ENCODE results near the gene SSTR3. TPM values are rescaled to one million over a fixed set of nuclear protein-coding genes. Genes with fewer than 3 reads are reported as not detected.

The SSTR3 gene
- total and polyA plus RNA-seq, 2 of the 4 experiments (the other 2 are of a cell fraction) = under 0.01 to 0.07 TPM

- POLR2A ChIA-PET (ENCODE audit: unreplicated experiment) = no interaction called here
- Histone ChIP-seq H3K4me1 (ENCODE audit: control insufficient read depth, insufficient read depth, low read length) (peaks cover 17% of the 10 kb centered on the region), H3K56ac (ENCODE audit: extremely low read depth, insufficient read depth, low read length) (no peak overlapping the region), H3K79me1 (ENCODE audit: low read depth in 1 of 2, low read length in 2 of 2) (no peaks in the 10 kb centered on the region), H3K18ac (ENCODE audit: low read depth, low read length) (no peak overlapping the region), H2BK15ac (ENCODE audit: low read depth, low read length) (no peak overlapping the region), H4K5ac (ENCODE audit: low read depth, low read length) (no peak overlapping the region), H3K27me3 (ENCODE audit: control insufficient read depth, insufficient read depth, low read length) (peaks cover 15% of the 10 kb centered on the region), H2AK5ac (ENCODE audit: low read depth, low read length) (no peak overlapping the region), H3K23ac (ENCODE audit: low read depth, low read length) (no peak overlapping the region; the same call in 1 of the 2 replicates), H3K27ac (ENCODE audit: insufficient read depth, low read length) (no peak overlapping the region), H4K20me1 (ENCODE audit: insufficient read depth, low read length) (no peaks in the 10 kb centered on the region), H3K4me3 (ENCODE audit: insufficient read depth, low read depth, low read length) (no peak overlapping the region), H3K9me3 (ENCODE audit: control insufficient read depth, insufficient read depth, low read length) (no peaks in the 10 kb centered on the region), H3K14ac (replicated peaks; ENCODE audit: low read depth, low read length) (no peak overlapping the region), H4K8ac (ENCODE audit: low read depth in 2 of 2, low read length in 2 of 2) (no peak overlapping the region), H3K4me2 (ENCODE audit: low read depth, low read length) (no peak overlapping the region), H4K91ac (ENCODE audit: insufficient read depth, low read depth, low read length) (no peak overlapping the region), H3K9ac (ENCODE audit: low read depth, low read length) (no peak overlapping the region), H3K36me3 (ENCODE audit: control insufficient read depth, insufficient read depth, low read length) (peaks cover 8% of the 10 kb centered on the region; the same call in 1 of the 2 replicates), H2AK9ac (replicated peaks; ENCODE audit: low read depth, low read length, poor library complexity) (no peak overlapping the region), H2BK20ac (ENCODE audit: low read depth, low read length) (no peak overlapping the region), H2AFZ (replicated peaks; ENCODE audit: low read length, poor library complexity) (no peak overlapping the region), H3K4ac (ENCODE audit: low read depth, low read length) (peak overlapping the region; percentile 32; the same call in 1 of the 2 replicates), H3K9me1 (ENCODE audit: insufficient read depth, low read length) (peaks cover 6% of the 10 kb centered on the region; the same call in 1 of the 2 replicates), H2BK120ac (ENCODE audit: low read depth, low read length) (no peak overlapping the region), H2BK5ac (ENCODE audit: low read depth, low read length, poor library complexity, severe bottlenecking) (no peak overlapping the region)
- intact Hi-C loops (cut with micrococcal nuclease) (no loop called here), dilution Hi-C loops (cut with HindIII; ENCODE audit: low sequenced_read_pairs, unreplicated experiment) (no loop called here), in situ Hi-C loops (cut with MboI; ENCODE audit: low sequenced_read_pairs) (loop anchor here (10.0 kb wide), 1 partner anchor 287 kb away; no protein-coding TSS in a partner anchor)
- CTCF ChIA-PET = no interaction called here
- DNase-seq (no peak), ATAC-seq (ENCODE audit: low read depth) (no peak)
- 100% methylated on average over 1 of the region's 3 CpGs; no CpG with 5 or more reads in 1 of the 2 experiments for WGBS, 2 experiments (ENCODE audit: extremely low coverage in 2 of 2, insufficient read length in 1 of 2)
- BruUV-seq (replicated peaks) = no TSS peak
- TF ChIP-seq BHLHE40 (IDR thresholded peaks at IDR 0.05; ENCODE audit: low read depth, low read length) = no peak
- no peak for TF ChIP-seq CTCF (conservative IDR thresholded peaks at IDR 0.05; ENCODE audit: low read depth, low read length)
- TF ChIP-seq POLR2A (IDR thresholded peaks at IDR 0.05; ENCODE audit: low read depth, low read length) = no peak
- no peak for TF ChIP-seq CHD1 (IDR thresholded peaks at IDR 0.05; ENCODE audit: low read depth, low read length)
- no peak for TF ChIP-seq MXI1 (IDR thresholded peaks at IDR 0.05; ENCODE audit: borderline replicate concordance, low read depth, low read length)
- no peak for TF ChIP-seq FOS (IDR thresholded peaks at IDR 0.05; ENCODE audit: low read depth, low read length)
- no peak for TF ChIP-seq SMC3 (IDR thresholded peaks at IDR 0.05; ENCODE audit: low read depth, low read length)
- no peak for TF ChIP-seq RAD21 (IDR thresholded peaks at IDR 0.05; ENCODE audit: low read length)
- no peak for TF ChIP-seq CEBPB (IDR thresholded peaks at IDR 0.05; ENCODE audit: low read depth, low read length)
- no peak for TF ChIP-seq USF2 (IDR thresholded peaks at IDR 0.05; ENCODE audit: low read depth, low read length)
- no peak for TF ChIP-seq RFX5 (IDR thresholded peaks at IDR 0.05; ENCODE audit: low read depth, low read length)
- no peak for TF ChIP-seq NFE2L2 (IDR thresholded peaks at IDR 0.05; ENCODE audit: low read depth, low read length)
- no peak for TF ChIP-seq MAFK (IDR thresholded peaks at IDR 0.05; ENCODE audit: low read depth, low read length)
- no peak for TF ChIP-seq MAZ (IDR thresholded peaks at IDR 0.05; ENCODE audit: borderline replicate concordance, low read depth, low read length)
- TF ChIP-seq ELK1 (IDR thresholded peaks at IDR 0.05; ENCODE audit: borderline replicate concordance, low read depth, low read length) = no peak
Observed at GRCh38 chr22:37177755-37178154, 34.5 kb downstream of the SSTR3 start.
